ENCODE data around the gene KCND1.

Gene KCND1

GRCh38 chrX:48974033-48974432 lies 2.4 kb upstream of the KCND1 start:
- DNase-seq: no peak

GRCh38 chrX:48972220-48973164 lies 848 bp upstream of the KCND1 start:
- no peak for DNase-seq

- DNase-seq: no peak
These were observed 2.2 kb downstream of the KCND1 start for GRCh38 chrX:48969471-48969870.

GRCh38 chrX:48968377-48968776 lies 3.3 kb downstream of the KCND1 start:
- DNase-seq: no peak

GRCh38 chrX:48966796-48967579 lies 4.7 kb downstream of the KCND1 start:
- no peak for DNase-seq

GRCh38 chrX:48965959-48966358 lies 5.7 kb downstream of the KCND1 start:
- no peak for DNase-seq

- no peak for DNase-seq
These were observed 10.0 kb downstream of the KCND1 start for GRCh38 chrX:48961585-48962091.

- DNase-seq: no peak
These were observed 11.4 kb downstream of the KCND1 start for GRCh38 chrX:48960291-48960690.

- DNase-seq: peak in 1 of 2 experiments; percentile 31
These were observed 13.0 kb downstream of the KCND1 start for GRCh38 chrX:48958635-48959094.

GRCh38 chrX:48957827-48958634 lies 13.6 kb downstream of the KCND1 start:
- peak; percentile 86 to 91 for DNase-seq

GRCh38 chrX:48957477-48957826 lies 14.2 kb downstream of the KCND1 start, which contains the start of gene OTUD5:
Gene OTUD5 (minus strand): TSS chrX:48957607. CDS start chrX:48957570, 37 bp downstream.
- DNase-seq: peak; percentile 15 to 25

- DNase-seq: no peak
These were observed 14.8 kb downstream of the KCND1 start for GRCh38 chrX:48956728-48957414.

GRCh38 chrX:48948589-48948988 lies 23.1 kb downstream of the KCND1 start:
- no peak for DNase-seq

- DNase-seq: no peak
These were observed 25.9 kb downstream of the KCND1 start for GRCh38 chrX:48945517-48946348.

GRCh38 chrX:48942895-48943294 lies 28.7 kb downstream of the KCND1 start:
- no peak for DNase-seq

GRCh38 chrX:48940404-48940955 lies 31.2 kb downstream of the KCND1 start:
- DNase-seq: no peak

- no peak for DNase-seq
These were observed 32.0 kb downstream of the KCND1 start for GRCh38 chrX:48939524-48940228.

GRCh38 chrX:48938721-48939425 lies 32.8 kb downstream of the KCND1 start:
- DNase-seq: no peak
